HG02763 (cell line): ENCODE results near the gene GNA14.

Source experiments
- ATAC-seq: cut with Tn5 transposase; IDR thresholded peaks from one replicate; pipeline ENCODE4 v1.9.1; 2021; ENCODE audit warnings: mild to moderate bottlenecking, moderate library complexity; ENCODE audit not compliant: unreplicated experiment

The GNA14 gene

GRCh38 chr9:77543131-77543822 lies 104.8 kb downstream of the GNA14 start:
- no peak for ATAC-seq

GRCh38 chr9:77541600-77541999 lies 106.5 kb downstream of the GNA14 start:
- no peak for ATAC-seq

- no peak for ATAC-seq
Observed at GRCh38 chr9:77541055-77541454, 107.1 kb downstream of the GNA14 start.

- no peak for ATAC-seq
Observed at GRCh38 chr9:77534376-77535057, 113.6 kb downstream of the GNA14 start.

- no peak for ATAC-seq
Observed at GRCh38 chr9:77533671-77534070, 114.5 kb downstream of the GNA14 start.

- no peak for ATAC-seq
Observed at GRCh38 chr9:77532607-77533006, 115.5 kb downstream of the GNA14 start.

GRCh38 chr9:77531400-77531799 lies 116.7 kb downstream of the GNA14 start:
- ATAC-seq, result no peak

GRCh38 chr9:77523891-77524290 lies 124.2 kb downstream of the GNA14 start:
- ATAC-seq, result no peak

GRCh38 chr9:77521091-77521490 lies 127.0 kb downstream of the GNA14 start:
- no peak for ATAC-seq

GRCh38 chr9:77518688-77519087 lies 129.4 kb downstream of the GNA14 start:
- no peak for ATAC-seq

- no peak for ATAC-seq
Observed at GRCh38 chr9:77516781-77517180, 131.3 kb downstream of the GNA14 start.

- ATAC-seq, result no peak
Observed at GRCh38 chr9:77514886-77515711, 133.0 kb downstream of the GNA14 start.

GRCh38 chr9:77513457-77513856 lies 134.7 kb downstream of the GNA14 start:
- no peak for ATAC-seq

- no peak for ATAC-seq
Observed at GRCh38 chr9:77512876-77513275, 135.2 kb downstream of the GNA14 start.

GRCh38 chr9:77511525-77511924 lies 136.6 kb downstream of the GNA14 start:
- ATAC-seq, result no peak

- no peak for ATAC-seq
Observed at GRCh38 chr9:77510666-77511065, 137.5 kb downstream of the GNA14 start.

GRCh38 chr9:77508396-77508795 lies 139.7 kb downstream of the GNA14 start:
- no peak for ATAC-seq

GRCh38 chr9:77507212-77507961 lies 140.7 kb downstream of the GNA14 start:
- no peak for ATAC-seq

GRCh38 chr9:77505232-77505631 lies 142.9 kb downstream of the GNA14 start:
- no peak for ATAC-seq

- no peak for ATAC-seq
Observed at GRCh38 chr9:77502568-77502967, 145.6 kb downstream of the GNA14 start.

- no peak for ATAC-seq
Observed at GRCh38 chr9:77498891-77499290, 149.2 kb downstream of the GNA14 start.
